ENCODE data around the gene IL1RAPL2. TPM values are rescaled to one million over a fixed set of nuclear protein-coding genes. Genes with fewer than 3 reads are reported as not detected.

The IL1RAPL2 gene
- total and polyA plus RNA-seq, 10 of the 15 experiments (the other 5 are each of a cell fraction or from before 2014, with no cell fraction given) = 0.19 TPM; not detected in 9

- TF ChIP-seq BCLAF1 (IDR thresholded peaks at IDR 0.05) = no peak
- TF ChIP-seq, protein P1, sequence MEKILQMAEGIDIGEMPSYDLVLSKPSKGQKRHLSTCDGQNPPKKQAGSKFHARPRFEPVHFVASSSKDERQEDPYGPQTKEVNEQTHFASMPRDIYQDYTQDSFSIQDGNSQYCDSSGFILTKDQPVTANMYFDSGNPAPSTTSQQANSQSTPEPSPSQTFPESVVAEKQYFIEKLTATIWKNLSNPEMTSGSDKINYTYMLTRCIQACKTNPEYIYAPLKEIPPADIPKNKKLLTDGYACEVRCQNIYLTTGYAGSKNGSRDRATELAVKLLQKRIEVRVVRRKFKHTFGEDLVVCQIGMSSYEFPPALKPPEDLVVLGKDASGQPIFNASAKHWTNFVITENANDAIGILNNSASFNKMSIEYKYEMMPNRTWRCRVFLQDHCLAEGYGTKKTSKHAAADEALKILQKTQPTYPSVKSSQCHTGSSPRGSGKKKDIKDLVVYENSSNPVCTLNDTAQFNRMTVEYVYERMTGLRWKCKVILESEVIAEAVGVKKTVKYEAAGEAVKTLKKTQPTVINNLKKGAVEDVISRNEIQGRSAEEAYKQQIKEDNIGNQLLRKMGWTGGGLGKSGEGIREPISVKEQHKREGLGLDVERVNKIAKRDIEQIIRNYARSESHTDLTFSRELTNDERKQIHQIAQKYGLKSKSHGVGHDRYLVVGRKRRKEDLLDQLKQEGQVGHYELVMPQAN (conservative IDR thresholded peaks at IDR 0.05) = no peak
These were observed 2.4 kb downstream of the IL1RAPL2 start (continued) for GRCh38 chrX:104568304-104568915.

- Histone ChIP-seq H3K36me3 (ENCODE audit: control insufficient read depth in 2 of 2, insufficient read depth in 2 of 2, low read length in 1 of 2) (no peaks in the 10 kb centered on the region), H3K9ac (ENCODE audit: control insufficient read depth, insufficient read depth, low read length) (no peak overlapping the region), H3K4me3 (no peak overlapping the region), H3K27me3 (replicated peaks in 1 of 2; ENCODE audit: control insufficient read depth in 2 of 2, insufficient read depth in 2 of 2, low read length in 1 of 2) (no peaks in the 10 kb centered on the region), H3K4me1 (ENCODE audit: control insufficient read depth, insufficient read depth, low read length) (no peaks in the 10 kb centered on the region), H3K79me2 (ENCODE audit: control insufficient read depth, insufficient read depth, low read length) (no peaks in the 10 kb centered on the region), H3K9me3 (replicated peaks; ENCODE audit: control insufficient read depth, insufficient read depth, low read length) (no peaks in the 10 kb centered on the region), H3K4me2 (ENCODE audit: control insufficient read depth, insufficient read depth) (no peak overlapping the region), H3K27ac (ENCODE audit: control insufficient read depth, insufficient read depth) (no peak overlapping the region), H4K20me1 (ENCODE audit: control insufficient read depth, insufficient read depth) (no peaks in the 10 kb centered on the region), H2AFZ (ENCODE audit: control insufficient read depth, low read depth, low read length) (no peak overlapping the region)
- no peak for FAIRE-seq
- BruUV-seq (replicated peaks) = no TSS peak
- in situ Hi-C loops (cut with MboI) (no loop called here), intact Hi-C loops (cut with micrococcal nuclease; ENCODE audit: unreplicated experiment) (no loop called here)
- ATAC-seq = no peak
- 8% methylated on average over 2 of the region's 2 CpGs for WGBS (ENCODE audit: insufficient coverage, insufficient replicate concordance, low lambda C conversion rate, missing lambda C conversion rate)
- no peak for TF ChIP-seq E4F1 (IDR thresholded peaks at IDR 0.05; ENCODE audit: borderline replicate concordance, partially characterized antibody)
- ChIA-PET POLR2A (no interaction called here), SMC1A (ENCODE audit: uncharacterized antibody, unreplicated experiment) (no interaction called here), CTCF (no interaction called here), RAD21 (ENCODE audit: unreplicated experiment) (no interaction called here)
- no peak for DNase-seq (ENCODE audit: low read depth, low spot score)
These were observed 52.3 kb downstream of the IL1RAPL2 start for GRCh38 chrX:104618106-104618895.
